HCT116 (cell line): ENCODE measurements around the gene CAB39L. TPM values are rescaled to one million over a fixed set of nuclear protein-coding genes. Genes with fewer than 3 reads are reported as not detected.

Experiments used
- ATAC-seq: fragments of 200-7000 bp; cut with Tn5 transposase; 2 replicates; pipeline ENCODE4 v1.9.1; 2020; ENCODE audit warnings: mild to moderate bottlenecking, moderate library complexity
- BruUV-seq: library from RNA; stranded (reverse); fragments of 400-500 nt; replicated peaks from 2 replicates; lab custom pipeline; 2021; lab: Mats Ljungman, UMichigan
- CTCF ChIA-PET: fragments of 300-600 bp; sonication (Branson Sonifier 250); formaldehyde crosslinking; loops from one replicate; lab custom pipeline; 2021; ENCODE audit warnings: antibody characterized with exemption; lab: Charles Lee
- POLR2A ChIA-PET: fragments of 300-600, 350-600 bp; sonication (Branson Sonifier 250); formaldehyde crosslinking; loops from one replicate; lab custom pipeline; 2021; ENCODE audit warnings: antibody characterized with exemption; lab: Charles Lee
- RAD21 ChIA-PET, 2 experiments: fragments of 300-600 bp; sonication (Branson Sonifier 250); formaldehyde crosslinking; loops; one replicate each; lab custom pipeline; 2023; ENCODE audit warnings: low total read pairs in 2 of 2; ENCODE audit not compliant: uncharacterized antibody in 2 of 2, unreplicated experiment in 2 of 2, low non-redundant PET in 1 of 2; lab: Charles Lee
- DNase-seq: peaks from one replicate; pipeline ENCODE4 v3.0.0-alpha.2; 2010; ENCODE audit warnings: low read depth, low spot score
- H2AFZ ChIP-seq: fragments of 200-600 bp; shearing (Covaris generic), sonication (generic); 2 replicates; pipeline ENCODE4 v1.6.1; 2017; ENCODE audit warnings: low read depth, mixed run types, mixed read lengths, antibody characterized with exemption, low read length; ENCODE audit not compliant: poor library complexity, severe bottlenecking
- H3K27ac ChIP-seq: 2 replicates; pipeline ENCODE4 v1.5.1; 2012; ENCODE audit warnings: low read depth, low read length
- H3K27me3 ChIP-seq: fragments of 200-600 bp; sonication (generic); 2 replicates; pipeline ENCODE4 v1.6.1; 2016; ENCODE audit warnings: mixed run types, low read length, mixed read lengths; ENCODE audit not compliant: insufficient read depth
- H3K36me3 ChIP-seq, 2 experiments: fragments of 200-500 bp in 1 of 2; fragments of 200-600 bp in 1 of 2; sonication (Bioruptor generic) in 1 of 2; sonication (generic) in 1 of 2; 2 replicates each; pipeline versions ENCODE4 v1.5.1 to v1.6.1; 2014 to 2016; ENCODE audit warnings: low read length in 2 of 2, inconsistent platforms in 1 of 2, mixed read lengths in 1 of 2, mixed run types in 1 of 2; ENCODE audit not compliant: insufficient read depth in 2 of 2, control insufficient read depth in 1 of 2
- H3K4me1 ChIP-seq, 2 experiments: fragments of 200-600 bp in 1 of 2; sonication (generic) in 1 of 2; 2 replicates each; pipeline versions ENCODE4 v1.5.1 to v1.6.1; 2012 to 2017; ENCODE audit warnings: low read length in 2 of 2, inconsistent platforms in 1 of 2, mild to moderate bottlenecking in 1 of 2, mixed read lengths in 1 of 2, mixed run types in 1 of 2, moderate library complexity in 1 of 2; ENCODE audit not compliant: insufficient read depth in 2 of 2, control insufficient read depth in 1 of 2
- H3K4me2 ChIP-seq: fragments of 200-600 bp; sonication (generic); 2 replicates; pipeline ENCODE4 v1.6.1; 2017; ENCODE audit warnings: mixed run types, low read length, mixed read lengths
- H3K4me3 ChIP-seq, 2 experiments: fragments of 200-600 bp in 1 of 2; sonication (generic) in 1 of 2; replicated peaks in 1 of 2; 2 replicates each; pipeline ENCODE4 v1.5.1; 2011 to 2016; ENCODE audit warnings: low read length in 2 of 2, control low read depth in 1 of 2, low read depth in 1 of 2, mild to moderate bottlenecking in 1 of 2, mixed read lengths in 1 of 2, mixed run types in 1 of 2
- H3K79me2 ChIP-seq: fragments of 200-600 bp; sonication (generic); 2 replicates; pipeline ENCODE4 v1.6.1; 2017; ENCODE audit warnings: mild to moderate bottlenecking, mixed run types, low read length, moderate library complexity, mixed read lengths; ENCODE audit not compliant: insufficient read depth
- H3K9ac ChIP-seq: fragments of 200-600 bp; sonication (generic); 2 replicates; pipeline ENCODE4 v1.6.1; 2016; ENCODE audit warnings: low read length, mixed read lengths
- H3K9me2 ChIP-seq: fragments of 200-600 bp; sonication (generic), shearing (Covaris generic); 2 replicates; pipeline ENCODE4 v1.6.1; 2017; ENCODE audit warnings: mixed run types, mild to moderate bottlenecking, moderate library complexity; ENCODE audit not compliant: insufficient read depth
- H3K9me3 ChIP-seq, 2 experiments: fragments of 200-500 bp in 1 of 2; fragments of 200-600 bp in 1 of 2; sonication (Bioruptor generic) in 1 of 2; sonication (generic) in 1 of 2; 2 replicates each; pipeline ENCODE4 v1.6.1; 2014 to 2017; ENCODE audit warnings: low read length in 2 of 2, mixed read lengths in 2 of 2, inconsistent platforms in 1 of 2, low read depth in 1 of 2, mild to moderate bottlenecking in 1 of 2, mixed run types in 1 of 2, moderate library complexity in 1 of 2; ENCODE audit not compliant: control insufficient read depth in 1 of 2, insufficient read depth in 1 of 2
- H4K20me1 ChIP-seq: fragments of 200-600 bp; sonication (generic), shearing (Covaris generic); 2 replicates; pipeline ENCODE4 v1.6.1; 2017; ENCODE audit warnings: mixed run types, mild to moderate bottlenecking, moderate library complexity; ENCODE audit not compliant: insufficient read depth
- ELF1 ChIP-seq: IDR thresholded peaks from 2 replicates; pipeline ENCODE4 v1.6.1; 2012; ENCODE audit warnings: low read depth, borderline replicate concordance
- EZH2 ChIP-seq: fragments of 200-600 bp; sonication (generic); IDR thresholded peaks from 2 replicates; pipeline ENCODE4 v1.6.1; 2017; ENCODE audit warnings: antibody characterized with exemption, mixed run types
- FOSL1 ChIP-seq: IDR thresholded peaks from 2 replicates; pipeline ENCODE4 v1.6.1; 2012; ENCODE audit warnings: low read depth
- POLR2AphosphoS5 ChIP-seq: IDR thresholded peaks from 2 replicates; pipeline ENCODE4 v1.6.1; 2011; ENCODE audit warnings: mild to moderate bottlenecking, low read depth, low read length, moderate library complexity
- RAD21 ChIP-seq: IDR thresholded peaks from 2 replicates; pipeline ENCODE4 v1.6.1; 2012; ENCODE audit warnings: low read depth, mild to moderate bottlenecking
- REST ChIP-seq: IDR thresholded peaks from 2 replicates; pipeline ENCODE4 v1.6.1; 2012; ENCODE audit warnings: low read depth
- TCF7L2 ChIP-seq: IDR thresholded peaks from 2 replicates; pipeline ENCODE4 v1.7.0; 2011; ENCODE audit warnings: borderline replicate concordance, inconsistent platforms; ENCODE audit not compliant: insufficient read depth, insufficient read length; ENCODE audit errors: extremely low read depth
- YY1 ChIP-seq: IDR thresholded peaks from 2 replicates; pipeline ENCODE4 v1.6.1; 2011; ENCODE audit warnings: low read length, low read depth, moderate library complexity, mild to moderate bottlenecking; ENCODE audit not compliant: insufficient replicate concordance; ENCODE audit errors: extremely low read depth
- ZBTB33 ChIP-seq: IDR thresholded peaks from 2 replicates; pipeline ENCODE4 v1.6.1; 2011; ENCODE audit warnings: mild to moderate bottlenecking, low read length, moderate library complexity; ENCODE audit not compliant: insufficient replicate concordance; ENCODE audit errors: extremely low read depth
- ZFX ChIP-seq: fragments of 450-650 bp; IDR thresholded peaks from 2 replicates; pipeline ENCODE4 v1.6.1; 2017
- intact Hi-C: fragments of 100-400 bp; cut with micrococcal nuclease; formaldehyde crosslinking; loops from 2 replicates; pipeline ENCODE4 v1.10.0; 2022
- total RNA-seq: library from RNA; stranded (reverse); gene quantifications from one replicate; pipeline ENCODE4 v1.2.1, GENCODE V29; 2021; ENCODE audit not compliant: unreplicated experiment

The CAB39L gene
- total RNA-seq, 1 experiment from 2014 or later = 6.1 TPM

DNA sequence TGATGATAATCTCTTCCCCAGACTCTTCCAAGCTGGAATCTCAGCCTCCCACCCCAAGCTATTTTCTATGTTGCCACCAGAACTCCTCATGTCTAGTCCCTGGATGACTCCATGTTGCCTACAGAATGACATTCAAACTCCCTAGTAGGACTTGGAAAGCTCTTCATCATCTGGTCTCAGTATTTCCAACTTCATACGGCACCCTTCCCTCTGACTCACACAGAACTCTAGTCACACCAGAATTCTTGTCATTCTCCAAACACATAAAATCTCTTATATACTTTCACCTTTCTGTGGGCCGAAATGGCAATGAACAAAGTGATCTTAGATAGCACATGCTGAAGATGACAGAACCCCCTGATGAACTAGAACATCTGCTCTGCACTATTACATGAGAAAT, 86.2 kb downstream of the CAB39L start:
- Histone ChIP-seq H3K4me1 (peaks cover 0 to 3% of the 10 kb centered on the region in 2 experiments; a peak in 1 of 4 replicates), H3K9ac (no peak overlapping the region), H3K27ac (no peak overlapping the region), H3K9me3 (no peaks in the 10 kb centered on the region), H3K36me3 (no peaks in the 10 kb centered on the region), H3K4me2 (no peak overlapping the region), H3K79me2 (no peaks in the 10 kb centered on the region), H3K27me3 (no peaks in the 10 kb centered on the region), H4K20me1 (no peaks in the 10 kb centered on the region), H3K4me3 (no peak overlapping the region), H2AFZ (no peak overlapping the region), H3K9me2 (no peaks in the 10 kb centered on the region)
- intact Hi-C loops = no loop called here
- CTCF ChIA-PET = no interaction called here
- no peak for DNase-seq
- POLR2A ChIA-PET = no interaction called here
- ATAC-seq = no peak
- no TSS peak for BruUV-seq
- RAD21 ChIA-PET = no interaction called here
- TF ChIP-seq YY1 (no peak), ZBTB33 (no peak), ZFX (no peak), TCF7L2 (no peak), FOSL1 (no peak), RAD21 (no peak), EZH2 (no peak), POLR2AphosphoS5 (no peak), ELF1 (no peak), REST (no peak)
